ENCODE data around the gene IL17RC.

IL17RC gene

DNA sequence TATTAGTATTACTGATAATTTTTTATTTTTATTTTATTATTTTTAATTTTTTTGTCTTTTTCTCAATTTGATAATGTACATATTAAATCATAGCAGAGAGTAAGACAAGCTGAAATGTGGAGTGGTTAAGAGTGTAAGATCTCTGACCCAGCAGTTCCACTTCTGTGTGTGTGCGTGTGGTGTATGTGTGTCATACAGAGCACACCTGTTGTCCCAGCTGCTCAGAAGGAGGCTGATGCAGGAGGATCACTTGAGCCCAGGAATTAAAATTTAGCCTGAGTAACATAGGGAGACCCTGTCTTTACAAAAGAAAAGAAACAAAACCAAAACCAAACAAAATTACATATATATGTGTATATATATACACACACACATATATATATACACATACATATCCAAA, 35.5 kb upstream of the IL17RC start:
- Histone ChIP-seq H3K27me3 (ENCODE audit: control insufficient read depth in 1 of 2, insufficient read depth in 2 of 2, low read length in 2 of 2) (no peaks in the 10 kb centered on the region), H3K4me3 (ENCODE audit: low read depth in 1 of 2, low read length in 2 of 2) (no peak overlapping the region), H3K36me3 (ENCODE audit: control insufficient read depth in 1 of 2, insufficient read depth in 2 of 2, low read length in 2 of 2) (no peaks in the 10 kb centered on the region), H3K4me1 (ENCODE audit: control insufficient read depth in 1 of 2, insufficient read depth in 2 of 2, low read length in 2 of 2) (peaks cover 5 to 21% of the 10 kb centered on the region in 2 donors), H3K27ac (ENCODE audit: low read depth, low read length) (no peak overlapping the region), H3K9me3 (ENCODE audit: control insufficient read depth in 1 of 2, low read length in 2 of 2) (no peaks in the 10 kb centered on the region), H3K9ac (ENCODE audit: low read depth in 1 of 2, low read length in 2 of 2) (no peak overlapping the region)

DNA sequence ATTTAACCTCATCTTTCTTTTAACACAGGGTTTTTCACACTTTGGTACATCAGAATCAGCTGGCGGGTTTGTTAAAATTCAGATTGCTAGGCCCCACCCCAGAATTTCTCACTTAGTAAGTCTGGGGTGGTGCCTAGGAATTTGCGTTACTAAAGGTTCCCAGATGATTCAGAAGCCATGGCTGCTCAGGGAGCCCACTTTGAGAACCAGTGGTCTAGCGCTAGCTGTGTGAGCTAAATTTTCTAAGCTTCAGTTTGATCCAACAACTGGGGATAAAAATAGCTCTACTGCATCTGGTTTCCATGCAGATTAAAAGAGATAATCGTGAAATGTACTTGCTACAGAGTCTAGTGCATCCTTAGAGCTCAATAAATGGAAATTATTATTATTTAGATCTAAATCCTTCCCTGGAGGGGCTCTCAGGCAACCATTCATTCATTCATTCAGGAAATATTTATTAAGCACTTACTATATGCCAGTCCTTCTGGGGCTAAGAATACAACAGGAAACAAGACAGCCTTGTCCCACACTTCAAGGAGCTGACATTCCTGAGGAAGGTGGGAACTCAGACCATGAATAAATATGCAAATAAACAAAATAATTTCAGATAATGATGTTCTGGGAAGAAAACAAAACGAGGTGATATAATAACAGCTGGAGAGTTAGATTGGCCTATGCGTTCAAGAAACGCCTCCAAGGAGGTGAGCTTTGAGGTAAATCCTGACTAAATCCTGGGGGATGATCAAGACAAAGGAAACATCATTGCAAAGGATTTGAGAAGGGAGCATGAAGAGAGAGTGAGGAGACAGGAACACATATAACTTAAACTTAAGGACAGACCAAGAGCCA, 33.0 kb upstream of the IL17RC start:
- Histone ChIP-seq H3K27me3 (ENCODE audit: control insufficient read depth in 1 of 2, insufficient read depth in 2 of 2, low read length in 2 of 2) (no peaks in the 10 kb centered on the region), H3K27ac (ENCODE audit: low read depth, low read length) (peak overlapping the region; percentile 36), H3K9ac (ENCODE audit: low read depth in 1 of 2, low read length in 2 of 2) (no peak overlapping the region), H3K9me3 (ENCODE audit: control insufficient read depth in 1 of 2, low read length in 2 of 2) (no peaks in the 10 kb centered on the region), H3K4me1 (ENCODE audit: control insufficient read depth in 1 of 2, insufficient read depth in 2 of 2, low read length in 2 of 2) (peaks cover 0 to 14% of the 10 kb centered on the region in 2 donors), H3K4me3 (ENCODE audit: low read depth in 1 of 2, low read length in 2 of 2) (no peak overlapping the region), H3K36me3 (ENCODE audit: control insufficient read depth in 1 of 2, insufficient read depth in 2 of 2, low read length in 2 of 2) (no peaks in the 10 kb centered on the region)

DNA sequence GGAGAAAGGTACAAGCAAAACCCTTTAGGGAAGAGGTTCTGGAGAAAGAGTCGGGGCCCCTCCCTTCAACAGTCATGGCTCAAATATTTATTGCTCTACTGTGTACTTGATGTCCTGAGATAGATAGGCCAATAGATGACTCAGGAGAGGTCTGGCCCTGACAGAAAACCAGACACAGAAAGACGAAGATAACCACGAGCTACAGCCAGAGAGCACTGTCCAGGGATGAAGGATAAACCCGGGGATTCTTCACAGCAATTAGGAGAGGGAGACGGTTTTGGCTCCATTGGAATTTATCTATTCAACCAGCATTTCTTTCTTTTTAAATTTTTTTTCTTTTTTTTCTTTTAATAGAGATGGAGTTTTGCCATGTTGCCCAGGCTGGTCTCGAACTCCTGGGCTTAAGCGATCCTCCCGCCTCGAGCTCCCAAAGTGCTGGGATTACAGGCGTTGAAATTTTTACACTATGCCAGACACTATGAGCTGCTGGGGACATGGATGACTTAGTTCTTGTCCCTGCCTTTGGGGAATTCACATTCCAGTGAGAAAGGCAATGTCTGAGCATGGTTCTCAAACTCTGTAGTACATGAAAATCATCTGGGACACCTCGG, 32.2 kb upstream of the IL17RC start:
- H3K9ac ChIP-seq (ENCODE audit: low read depth in 1 of 2, low read length in 2 of 2), result no peak overlapping the region
- H3K36me3 ChIP-seq (ENCODE audit: control insufficient read depth in 1 of 2, insufficient read depth in 2 of 2, low read length in 2 of 2), result no peaks in the 10 kb centered on the region

DNA sequence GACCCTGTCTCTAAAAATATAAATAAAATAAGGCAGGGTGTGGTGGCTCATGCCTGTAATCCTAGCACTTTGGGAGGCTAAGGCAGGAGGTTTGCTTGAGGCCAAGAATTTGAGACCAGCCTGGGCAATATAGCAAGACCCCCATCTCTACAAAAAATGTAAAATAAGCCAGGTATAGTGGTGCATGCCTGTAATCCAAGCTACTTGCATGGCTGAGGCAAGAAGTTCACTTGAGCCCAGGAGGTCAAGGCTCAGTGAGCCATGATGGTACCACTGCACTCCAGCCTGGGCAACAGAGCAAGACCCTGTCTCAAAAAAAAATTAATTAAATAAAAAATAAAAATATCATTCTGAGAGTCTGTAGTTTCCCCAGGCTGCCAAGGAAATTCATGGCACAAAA, 30.6 kb upstream of the IL17RC start:
- peaks cover 4 to 19% of the 10 kb centered on the region in 2 donors for H3K4me1 ChIP-seq (ENCODE audit: control insufficient read depth in 1 of 2, insufficient read depth in 2 of 2, low read length in 2 of 2)
- H3K36me3 ChIP-seq (ENCODE audit: control insufficient read depth in 1 of 2, insufficient read depth in 2 of 2, low read length in 2 of 2), result no peaks in the 10 kb centered on the region
- H3K27ac ChIP-seq (ENCODE audit: low read depth, low read length), result no peak overlapping the region
- no peak overlapping the region for H3K4me3 ChIP-seq (ENCODE audit: low read depth in 1 of 2, low read length in 2 of 2)
- no peak overlapping the region for H3K9ac ChIP-seq (ENCODE audit: low read depth in 1 of 2, low read length in 2 of 2)
- H3K27me3 ChIP-seq (ENCODE audit: control insufficient read depth in 1 of 2, insufficient read depth in 2 of 2, low read length in 2 of 2), result no peaks in the 10 kb centered on the region
- H3K9me3 ChIP-seq (ENCODE audit: control insufficient read depth in 1 of 2, low read length in 2 of 2), result no peaks in the 10 kb centered on the region

More for the DNA sequence above, 32.2 kb upstream of the IL17RC start:
- Histone ChIP-seq H3K4me3 (ENCODE audit: low read depth in 1 of 2, low read length in 2 of 2) (no peak overlapping the region), H3K27me3 (ENCODE audit: control insufficient read depth in 1 of 2, insufficient read depth in 2 of 2, low read length in 2 of 2) (no peaks in the 10 kb centered on the region), H3K9me3 (ENCODE audit: control insufficient read depth in 1 of 2, low read length in 2 of 2) (no peaks in the 10 kb centered on the region), H3K27ac (ENCODE audit: low read depth, low read length) (no peak overlapping the region), H3K4me1 (ENCODE audit: control insufficient read depth in 1 of 2, insufficient read depth in 2 of 2, low read length in 2 of 2) (peaks cover 0 to 11% of the 10 kb centered on the region in 2 donors)

DNA sequence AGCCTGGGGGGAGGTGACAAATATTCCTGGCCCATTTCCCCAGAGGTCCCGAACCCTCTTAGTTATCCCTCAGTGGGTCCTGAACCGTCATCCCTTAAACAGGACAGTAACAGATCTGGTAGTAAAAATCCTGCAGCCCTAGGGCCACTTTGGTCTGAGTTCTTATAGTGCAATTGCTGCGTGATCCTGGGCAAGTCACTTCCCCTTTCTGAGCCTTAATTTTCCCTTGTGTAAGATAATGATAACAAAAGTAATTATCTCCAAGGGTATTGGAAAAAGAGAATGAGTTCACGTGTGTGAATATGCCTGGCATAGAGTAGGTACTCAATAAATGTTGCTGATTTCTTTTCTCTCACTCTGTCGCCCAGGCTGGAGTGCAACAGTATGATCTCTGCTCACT, 29.4 kb upstream of the IL17RC start:
- H3K4me1 ChIP-seq (ENCODE audit: control insufficient read depth in 1 of 2, insufficient read depth in 2 of 2, low read length in 2 of 2), result peaks cover 4 to 20% of the 10 kb centered on the region in 2 donors
- H3K9ac ChIP-seq (ENCODE audit: low read depth in 1 of 2, low read length in 2 of 2), result no peak overlapping the region
- no peaks in the 10 kb centered on the region for H3K9me3 ChIP-seq (ENCODE audit: control insufficient read depth in 1 of 2, low read length in 2 of 2)
- no peak overlapping the region for H3K4me3 ChIP-seq (ENCODE audit: low read depth in 1 of 2, low read length in 2 of 2)
- H3K27ac ChIP-seq (ENCODE audit: low read depth, low read length), result no peak overlapping the region
- peaks cover 0 to under 1% of the 10 kb centered on the region in 2 donors for H3K36me3 ChIP-seq (ENCODE audit: control insufficient read depth in 1 of 2, insufficient read depth in 2 of 2, low read length in 2 of 2)
- H3K27me3 ChIP-seq (ENCODE audit: control insufficient read depth in 1 of 2, insufficient read depth in 2 of 2, low read length in 2 of 2), result no peaks in the 10 kb centered on the region

DNA sequence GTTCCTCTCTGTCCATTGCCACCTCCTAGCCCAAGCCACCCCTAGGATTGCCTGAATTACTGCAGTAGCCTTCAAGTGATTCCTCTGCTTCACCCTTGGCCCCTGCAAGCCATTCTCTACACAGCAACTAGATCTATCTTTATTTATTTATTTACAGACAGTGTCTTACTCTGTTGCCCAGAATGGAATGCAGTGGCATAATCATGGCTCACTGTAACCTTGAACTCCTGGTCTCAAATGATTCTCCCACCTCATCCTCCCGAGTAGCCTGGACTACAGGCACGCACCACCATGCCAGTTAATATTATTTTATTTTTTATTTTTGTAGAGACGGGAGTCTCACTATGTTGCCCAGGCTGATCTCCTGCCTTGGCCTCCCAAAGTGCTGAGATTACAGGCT, 28.4 kb upstream of the IL17RC start:
- no peaks in the 10 kb centered on the region for H3K9me3 ChIP-seq (ENCODE audit: control insufficient read depth in 1 of 2, low read length in 2 of 2)
- H3K27me3 ChIP-seq (ENCODE audit: control insufficient read depth in 1 of 2, insufficient read depth in 2 of 2, low read length in 2 of 2), result no peaks in the 10 kb centered on the region
- H3K9ac ChIP-seq (ENCODE audit: low read depth in 1 of 2, low read length in 2 of 2), result no peak overlapping the region
- H3K36me3 ChIP-seq (ENCODE audit: control insufficient read depth in 1 of 2, insufficient read depth in 2 of 2, low read length in 2 of 2), result peaks cover 9 to 11% of the 10 kb centered on the region in 2 donors
- no peak overlapping the region for H3K27ac ChIP-seq (ENCODE audit: low read depth, low read length)
- no peak overlapping the region for H3K4me3 ChIP-seq (ENCODE audit: low read depth in 1 of 2, low read length in 2 of 2)
- H3K4me1 ChIP-seq (ENCODE audit: control insufficient read depth in 1 of 2, insufficient read depth in 2 of 2, low read length in 2 of 2), result peaks cover 11 to 21% of the 10 kb centered on the region in 2 donors

DNA sequence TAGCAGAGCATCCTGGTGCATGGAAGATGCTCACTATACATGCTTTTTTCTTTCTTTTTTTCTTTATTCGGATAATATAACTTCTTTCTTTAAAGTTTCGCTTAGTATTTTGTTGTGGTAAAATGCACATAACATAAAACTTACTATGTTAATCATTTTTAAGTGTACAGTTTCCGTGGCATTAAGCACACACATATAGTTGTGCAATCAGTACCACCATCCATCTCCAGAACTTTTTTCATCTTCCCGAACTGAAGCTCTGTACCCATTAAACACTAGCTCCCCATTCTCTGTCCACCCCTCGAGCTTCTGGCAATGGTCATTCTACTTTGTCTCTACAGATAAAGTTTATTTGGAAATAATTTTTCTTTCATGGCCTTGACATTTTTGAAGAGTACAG, 27.5 kb upstream of the IL17RC start:
- H3K4me1 ChIP-seq (ENCODE audit: control insufficient read depth in 1 of 2, insufficient read depth in 2 of 2, low read length in 2 of 2), result peaks cover 16 to 18% of the 10 kb centered on the region in 2 donors
- no peak overlapping the region for H3K27ac ChIP-seq (ENCODE audit: low read depth, low read length)
- H3K36me3 ChIP-seq (ENCODE audit: control insufficient read depth in 1 of 2, insufficient read depth in 2 of 2, low read length in 2 of 2), result peaks cover 10 to 14% of the 10 kb centered on the region in 2 donors
- H3K9ac ChIP-seq (ENCODE audit: low read depth in 1 of 2, low read length in 2 of 2), result peak overlapping the region in 1 of 2 donors; percentile 99
- H3K27me3 ChIP-seq (ENCODE audit: control insufficient read depth in 1 of 2, insufficient read depth in 2 of 2, low read length in 2 of 2), result no peaks in the 10 kb centered on the region
- H3K9me3 ChIP-seq (ENCODE audit: control insufficient read depth in 1 of 2, low read length in 2 of 2), result no peaks in the 10 kb centered on the region
- no peak overlapping the region for H3K4me3 ChIP-seq (ENCODE audit: low read depth in 1 of 2, low read length in 2 of 2)

DNA sequence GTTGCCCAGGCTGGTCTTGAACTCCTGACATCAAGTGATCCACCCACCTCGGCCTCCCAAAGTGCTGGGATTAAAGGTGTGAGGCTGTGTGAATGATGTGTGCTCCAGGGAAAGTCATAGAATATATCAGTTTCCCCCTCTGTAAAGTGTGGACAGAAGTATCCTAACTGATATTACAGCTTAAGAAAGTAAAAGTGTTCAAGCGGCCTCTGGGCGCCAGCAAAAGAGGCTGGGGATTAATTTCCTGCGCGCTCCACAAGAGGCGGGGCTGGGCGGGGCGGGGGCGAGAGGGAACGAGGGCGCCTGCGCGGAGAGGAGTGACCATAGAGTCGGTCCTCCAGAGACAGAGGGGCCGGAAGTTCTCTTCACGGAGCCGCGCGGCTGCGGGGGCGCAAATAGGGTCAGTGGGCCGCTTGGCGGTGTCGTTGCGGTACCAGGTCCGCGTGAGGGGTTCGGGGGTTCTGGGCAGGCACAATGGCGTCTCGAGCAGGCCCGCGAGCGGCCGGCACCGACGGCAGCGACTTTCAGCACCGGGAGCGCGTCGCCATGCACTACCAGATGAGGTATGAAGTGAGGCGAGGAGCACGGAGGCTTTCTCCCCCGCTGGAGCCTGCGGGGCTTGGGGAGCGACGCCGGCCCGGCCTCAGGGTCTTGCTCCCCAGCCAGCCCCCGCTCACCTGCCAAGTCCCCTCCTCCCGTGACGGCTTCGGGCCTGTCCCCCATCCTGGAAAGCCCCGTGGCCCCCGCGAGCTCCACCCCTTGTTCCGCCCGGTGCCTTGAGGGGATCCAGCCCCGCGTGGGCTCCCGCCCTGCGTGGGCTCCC, 26.4 kb upstream of the IL17RC start, which contains the start of gene JAGN1:
Gene JAGN1, plus strand, starts transcription at position 362 of the 823 bp plus-strand sequence. Its CDS starts 113 bp downstream, at position 475.
- peaks cover 19 to 20% of the 10 kb centered on the region in 2 donors for H3K4me1 ChIP-seq (ENCODE audit: control insufficient read depth in 1 of 2, insufficient read depth in 2 of 2, low read length in 2 of 2)
- H3K27me3 ChIP-seq (ENCODE audit: control insufficient read depth in 1 of 2, insufficient read depth in 2 of 2, low read length in 2 of 2), result no peaks in the 10 kb centered on the region
- H3K9ac ChIP-seq (ENCODE audit: low read depth in 1 of 2, low read length in 2 of 2), result peak within 1 kb of the TSS; percentile 93 to 99
- peaks cover 10 to 17% of the 10 kb centered on the region in 2 donors for H3K36me3 ChIP-seq (ENCODE audit: control insufficient read depth in 1 of 2, insufficient read depth in 2 of 2, low read length in 2 of 2)
- peak within 1 kb of the TSS; percentile 93 for H3K27ac ChIP-seq (ENCODE audit: low read depth, low read length)
- H3K9me3 ChIP-seq (ENCODE audit: control insufficient read depth in 1 of 2, low read length in 2 of 2), result no peaks in the 10 kb centered on the region
- H3K4me3 ChIP-seq (ENCODE audit: low read depth in 1 of 2, low read length in 2 of 2), result peak within 1 kb of the TSS; percentile 89 to 98

DNA sequence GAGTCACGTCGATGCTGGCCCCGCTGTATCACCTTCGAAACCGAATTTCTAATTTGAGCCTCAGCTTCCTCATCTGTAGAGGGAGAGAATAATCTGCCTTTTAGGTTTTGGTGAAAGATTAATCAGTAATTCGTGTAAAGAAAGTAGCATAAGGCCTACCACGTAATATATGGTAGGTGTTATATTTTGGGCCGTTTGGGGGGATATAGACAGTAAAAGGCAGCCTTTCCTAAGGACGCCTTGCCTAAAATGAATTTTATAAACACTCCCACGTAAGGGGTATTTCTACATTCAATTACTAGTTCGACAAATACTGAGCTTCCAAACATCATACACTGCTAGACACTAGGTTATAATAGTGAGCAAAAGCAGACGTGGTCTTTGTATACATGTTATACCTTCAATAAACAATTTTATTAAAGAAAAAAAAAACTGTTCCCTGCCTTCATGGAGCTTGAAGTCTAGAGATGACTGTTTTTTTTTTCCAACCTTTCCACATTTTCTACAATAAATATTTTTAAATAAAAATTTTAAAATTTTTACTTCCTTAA, 25.8 kb upstream of the IL17RC start:
- Histone ChIP-seq H3K4me1 (ENCODE audit: control insufficient read depth in 1 of 2, insufficient read depth in 2 of 2, low read length in 2 of 2) (peaks cover 19 to 20% of the 10 kb centered on the region in 2 donors), H3K27me3 (ENCODE audit: control insufficient read depth in 1 of 2, insufficient read depth in 2 of 2, low read length in 2 of 2) (no peaks in the 10 kb centered on the region), H3K36me3 (ENCODE audit: control insufficient read depth in 1 of 2, insufficient read depth in 2 of 2, low read length in 2 of 2) (peaks cover 10 to 17% of the 10 kb centered on the region in 2 donors), H3K9me3 (ENCODE audit: control insufficient read depth in 1 of 2, low read length in 2 of 2) (no peaks in the 10 kb centered on the region), H3K9ac (ENCODE audit: low read depth in 1 of 2, low read length in 2 of 2) (peak overlapping the region; percentile 93 to 99), H3K27ac (ENCODE audit: low read depth, low read length) (peak overlapping the region; percentile 93), H3K4me3 (ENCODE audit: low read depth in 1 of 2, low read length in 2 of 2) (peak overlapping the region; percentile 89 to 98)
